Measurements from ENCODE around the gene HAUS3.

DNA sequence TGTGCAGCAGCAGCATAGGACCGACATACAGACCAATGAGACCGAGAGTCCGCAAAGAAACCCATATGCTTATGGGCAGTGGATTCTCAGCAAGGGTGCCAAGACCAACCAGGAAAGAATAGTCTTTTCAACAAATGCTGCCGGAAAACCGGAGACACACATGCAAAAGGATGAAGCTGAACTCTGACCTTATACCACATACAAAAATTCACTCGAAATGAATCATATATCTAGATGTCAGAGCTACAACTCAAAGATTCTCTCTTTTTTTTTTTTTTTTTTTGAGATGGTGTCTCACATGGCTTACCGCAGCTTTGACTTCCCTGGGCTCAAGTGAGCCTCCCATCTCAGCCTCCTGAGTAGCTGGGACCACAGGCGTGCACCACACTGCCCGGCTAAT lies 36.0 kb upstream of the HAUS3 start:
- TF ChIP-seq, protein P1, sequence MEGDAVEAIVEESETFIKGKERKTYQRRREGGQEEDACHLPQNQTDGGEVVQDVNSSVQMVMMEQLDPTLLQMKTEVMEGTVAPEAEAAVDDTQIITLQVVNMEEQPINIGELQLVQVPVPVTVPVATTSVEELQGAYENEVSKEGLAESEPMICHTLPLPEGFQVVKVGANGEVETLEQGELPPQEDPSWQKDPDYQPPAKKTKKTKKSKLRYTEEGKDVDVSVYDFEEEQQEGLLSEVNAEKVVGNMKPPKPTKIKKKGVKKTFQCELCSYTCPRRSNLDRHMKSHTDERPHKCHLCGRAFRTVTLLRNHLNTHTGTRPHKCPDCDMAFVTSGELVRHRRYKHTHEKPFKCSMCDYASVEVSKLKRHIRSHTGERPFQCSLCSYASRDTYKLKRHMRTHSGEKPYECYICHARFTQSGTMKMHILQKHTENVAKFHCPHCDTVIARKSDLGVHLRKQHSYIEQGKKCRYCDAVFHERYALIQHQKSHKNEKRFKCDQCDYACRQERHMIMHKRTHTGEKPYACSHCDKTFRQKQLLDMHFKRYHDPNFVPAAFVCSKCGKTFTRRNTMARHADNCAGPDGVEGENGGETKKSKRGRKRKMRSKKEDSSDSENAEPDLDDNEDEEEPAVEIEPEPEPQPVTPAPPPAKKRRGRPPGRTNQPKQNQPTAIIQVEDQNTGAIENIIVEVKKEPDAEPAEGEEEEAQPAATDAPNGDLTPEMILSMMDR (IDR thresholded peaks at IDR 0.05; ENCODE audit: insufficient read depth, low read length, poor library complexity, severe bottlenecking): no peak
- no peak for TF ChIP-seq EZH2phosphoT487 (conservative IDR thresholded peaks at IDR 0.05; ENCODE audit: low read length)
